GM21529 (cell line): ENCODE measurements around the gene ZNF497.
"Not testable (repeated sequence)": the region's sequence is repeated elsewhere in the genome, so short reads cannot be mapped to it uniquely, and the experiment has no call there.

Experiments used
- ATAC-seq: cut with Tn5 transposase; IDR thresholded peaks from one replicate; pipeline ENCODE4 v1.9.1; 2021; ENCODE audit not compliant: unreplicated experiment

The ZNF497 gene

DNA sequence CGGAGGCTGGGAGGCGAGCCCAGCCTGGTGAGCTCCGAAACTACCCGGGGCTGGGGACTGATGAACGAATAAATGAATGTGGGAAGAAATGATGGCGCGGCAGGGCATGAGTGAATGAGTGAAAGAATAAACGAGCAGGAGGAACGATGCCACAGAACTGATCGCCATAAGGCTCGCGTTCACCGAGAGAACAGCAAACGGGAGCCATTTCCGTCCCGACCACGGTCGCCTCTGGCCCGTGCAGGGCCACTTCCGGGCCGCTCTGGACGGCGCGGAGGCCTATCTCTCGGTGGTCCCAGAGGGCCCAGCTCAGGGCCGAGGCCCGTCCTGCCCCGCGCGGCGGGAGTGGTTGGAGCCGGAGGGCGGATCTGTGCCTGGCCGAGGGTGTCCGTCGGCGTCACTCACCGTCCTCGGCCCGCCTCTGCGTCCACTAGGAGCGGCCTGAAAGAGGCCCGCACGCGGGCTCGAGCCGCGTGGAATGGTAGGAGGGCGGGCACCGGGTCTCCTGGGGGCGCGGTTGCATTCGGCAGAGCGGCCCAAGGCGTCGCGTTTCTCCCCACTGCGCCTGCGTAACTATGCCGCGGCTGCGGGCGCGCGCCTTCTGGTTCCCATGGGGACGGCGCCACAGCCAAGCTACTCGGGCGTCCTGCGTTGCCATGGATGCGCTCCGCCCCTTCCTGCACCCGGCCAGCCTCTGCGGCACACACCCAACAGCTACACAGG lies at the start of gene ZNF497:
TSS of gene ZNF497 (minus strand) at position 480 of the 723 bp plus-strand sequence. CDS start 5,116 bp downstream, outside the sequence.
- ATAC-seq = peak; percentile 80

DNA sequence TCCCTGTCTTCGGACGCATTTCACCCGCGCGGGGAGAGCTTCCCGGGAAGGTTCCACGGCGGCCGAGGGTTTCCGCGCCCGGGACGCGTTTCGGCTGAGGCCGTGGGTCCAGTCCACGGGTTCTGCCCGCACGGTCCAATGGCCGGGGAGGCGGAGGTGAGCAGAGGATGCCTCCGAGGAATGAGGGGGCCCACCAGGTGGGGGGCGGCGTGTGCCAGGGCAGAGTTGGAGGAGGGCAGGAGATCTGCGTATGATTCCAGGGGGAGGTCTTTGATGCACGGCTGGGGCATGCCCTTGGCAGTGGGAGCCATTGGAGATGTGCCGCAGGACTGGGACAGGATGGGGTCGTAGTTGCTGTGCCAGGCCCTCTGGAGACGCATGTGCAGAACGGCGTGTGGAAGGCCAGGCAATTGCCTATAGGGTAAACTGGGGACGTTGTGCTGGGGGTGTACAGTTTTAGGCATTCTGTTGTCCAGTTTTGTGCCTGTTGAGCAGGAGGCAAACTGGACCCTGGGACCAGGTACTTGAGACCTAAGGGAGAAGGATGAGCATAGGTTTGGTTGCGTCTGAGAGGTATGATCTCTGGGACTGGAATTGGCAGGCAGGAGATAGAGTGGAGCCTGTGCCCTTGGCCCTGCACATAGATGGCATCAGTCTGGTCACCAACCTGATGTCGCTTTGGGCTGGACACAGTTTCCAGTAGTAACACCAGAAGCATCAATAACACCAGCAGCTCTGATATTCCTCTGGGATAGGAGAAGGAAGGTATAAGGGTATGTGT lies 46.6 kb upstream of the ZNF497 start:
- no peak for ATAC-seq

DNA sequence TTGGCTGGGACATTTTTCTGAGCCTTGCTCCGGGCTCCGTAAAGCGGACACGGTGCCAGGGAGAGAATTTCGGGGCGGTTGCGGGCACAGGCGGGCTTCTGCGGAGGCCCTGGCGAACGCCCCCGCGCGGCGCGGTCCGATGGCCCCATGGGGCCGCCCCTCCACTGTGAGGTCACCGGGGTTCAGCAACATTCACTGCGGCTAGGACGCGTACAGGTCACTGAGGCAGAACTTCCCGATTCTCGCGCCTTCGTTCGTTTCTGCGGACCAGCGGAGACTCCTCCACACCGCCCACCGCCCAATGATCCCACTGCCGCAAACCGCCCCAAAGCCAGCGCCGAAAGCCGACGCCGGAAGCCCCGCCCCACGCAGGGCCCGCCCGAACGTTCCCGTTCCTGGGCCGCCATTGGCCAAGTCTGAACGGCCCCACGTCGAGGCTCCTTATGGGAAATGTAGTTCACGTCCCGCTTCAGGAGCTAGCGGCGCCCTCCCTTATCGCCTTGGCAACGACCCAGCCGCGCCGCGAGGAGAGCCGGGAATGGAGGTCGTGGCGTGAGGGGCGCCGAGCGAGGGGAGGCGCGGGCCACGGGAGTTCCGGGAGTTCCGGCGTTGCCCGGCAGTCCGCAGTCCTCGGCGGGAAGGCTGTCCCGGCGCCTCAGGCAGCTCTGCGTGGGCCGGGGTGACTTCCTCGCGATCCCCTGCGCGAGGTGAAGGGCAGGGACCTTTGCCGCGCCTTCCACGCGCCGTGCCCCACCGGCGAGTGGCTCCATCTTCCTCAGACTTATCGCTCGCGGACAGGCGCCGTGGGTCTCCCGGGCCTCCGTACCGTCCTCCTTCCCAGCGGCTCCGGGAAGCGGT lies 45.8 kb upstream of the ZNF497 start, which contains the start of gene ZNF584:
TSS of gene ZNF584 (plus strand) at position 498 of the 858 bp plus-strand sequence. CDS start 499 bp downstream, outside the sequence.
- ATAC-seq = peak; percentile 91

DNA sequence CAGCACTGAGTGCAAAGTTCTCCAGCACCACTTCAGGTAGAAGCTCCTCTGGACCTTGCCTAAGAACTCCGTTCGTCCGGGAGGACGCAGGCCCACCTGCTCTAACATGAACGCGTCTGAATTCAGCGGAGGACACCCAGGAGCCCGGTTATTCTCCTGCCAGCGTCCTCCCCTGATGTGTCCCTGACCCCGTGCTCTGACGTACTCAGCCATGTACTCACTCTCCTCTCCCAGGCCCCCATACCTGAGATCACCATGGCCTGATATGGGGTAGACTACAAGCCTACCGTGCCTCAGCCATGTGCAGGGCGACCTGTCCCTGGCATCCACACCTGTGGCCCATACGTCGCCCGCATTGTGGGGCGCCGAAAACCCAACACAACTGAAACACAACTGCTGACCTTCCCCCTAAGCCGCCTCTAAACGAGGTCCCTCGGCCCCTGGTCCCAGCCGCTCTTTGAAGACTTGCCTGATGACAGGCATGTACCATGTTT lies 45.2 kb upstream of the ZNF497 start:
- ATAC-seq = no peak

DNA sequence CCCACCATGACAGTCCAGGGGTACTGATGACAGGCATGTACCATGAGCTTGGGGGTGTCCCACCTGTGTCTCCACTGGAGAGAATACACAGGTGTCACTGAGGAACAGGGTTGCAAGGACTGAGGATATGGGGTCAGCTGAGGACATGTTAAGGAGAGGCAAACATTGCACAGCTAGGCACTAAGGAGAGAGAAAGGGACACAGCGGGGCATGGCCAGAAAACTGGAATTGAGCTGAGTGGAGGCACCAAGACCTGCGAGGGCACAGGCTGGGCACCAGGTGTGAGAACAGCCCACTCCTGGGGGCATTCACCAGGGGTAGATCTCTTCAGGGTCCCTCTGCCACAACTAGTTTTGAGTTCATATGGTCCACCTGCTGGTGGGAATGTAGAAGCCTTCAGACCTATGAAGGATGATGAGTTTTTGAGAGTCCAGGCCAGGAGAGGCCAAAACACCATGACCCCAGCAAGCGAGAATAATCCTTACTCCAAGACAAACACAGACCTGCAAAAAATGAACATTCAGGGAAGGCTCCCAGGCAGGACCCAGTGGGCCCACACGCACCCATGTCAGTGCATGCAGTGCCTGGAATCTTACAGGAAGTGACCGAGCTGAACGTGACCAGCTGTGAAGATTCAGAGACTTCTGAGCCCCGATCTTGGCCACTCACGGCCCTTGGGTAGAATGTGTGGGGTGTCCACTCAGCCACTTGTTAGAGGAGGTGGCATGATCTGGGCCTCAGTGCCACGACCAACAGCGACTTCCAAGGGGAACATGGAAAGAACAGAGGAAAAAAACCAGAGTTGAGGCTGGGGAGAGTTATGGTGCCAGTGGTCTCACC lies 44.5 kb upstream of the ZNF497 start:
- no peak for ATAC-seq

DNA sequence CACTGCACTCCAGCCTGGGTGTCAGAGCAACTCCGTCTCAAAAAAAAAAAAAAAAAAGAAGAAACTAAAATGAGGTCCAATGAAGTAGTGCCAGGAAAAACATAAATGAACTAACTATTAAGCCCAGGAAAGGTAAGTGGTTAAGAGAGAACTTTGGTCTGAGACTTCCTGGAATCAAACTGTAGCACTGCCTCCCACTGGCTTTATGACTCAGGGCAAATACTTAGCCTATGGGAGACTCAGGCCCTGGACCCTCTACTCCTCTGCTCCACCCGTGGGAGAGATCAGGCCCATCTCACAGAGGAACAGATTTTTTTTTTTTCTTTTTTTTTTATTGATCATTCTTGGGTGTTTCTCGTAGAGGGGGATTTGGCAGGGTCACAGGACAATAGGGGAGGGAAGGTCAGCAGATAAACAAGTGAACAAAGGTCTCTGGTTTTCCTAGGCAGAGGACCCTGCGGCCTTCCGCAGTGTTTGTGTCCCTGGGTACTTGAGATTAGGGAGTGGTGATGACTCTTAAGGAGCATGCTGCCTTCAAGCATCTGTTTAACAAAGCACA lies 41.4 kb upstream of the ZNF497 start:
- ATAC-seq = not testable (repeated sequence)

DNA sequence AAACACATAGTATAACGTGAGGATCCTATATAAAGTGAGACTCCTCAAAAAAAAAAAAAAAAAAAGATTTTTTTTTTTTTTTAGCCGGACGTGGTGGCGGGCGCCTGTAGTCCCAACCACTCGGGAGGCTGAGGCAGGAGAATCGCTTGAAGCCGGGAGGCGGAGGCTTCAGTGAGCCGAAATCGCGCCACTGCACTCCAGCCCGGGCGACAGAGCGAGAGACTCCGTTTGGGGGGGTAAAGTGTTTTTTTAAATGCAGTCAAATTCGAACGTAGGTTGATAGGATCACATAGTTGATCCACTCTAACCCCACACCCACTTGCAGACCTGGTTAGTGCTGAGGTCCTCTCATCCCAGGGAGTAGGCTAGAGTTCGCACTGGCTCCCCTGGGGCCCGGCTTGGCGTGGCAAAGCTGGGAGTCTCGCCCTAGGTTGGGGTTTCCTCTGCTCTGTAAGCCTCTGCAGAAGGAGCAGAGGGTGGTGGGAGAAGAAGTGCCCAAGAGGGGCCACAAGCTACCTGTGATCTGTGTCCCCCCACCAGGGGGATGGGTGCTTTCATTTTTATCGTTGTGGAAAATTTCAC lies 39.4 kb upstream of the ZNF497 start:
- no peak for ATAC-seq

DNA sequence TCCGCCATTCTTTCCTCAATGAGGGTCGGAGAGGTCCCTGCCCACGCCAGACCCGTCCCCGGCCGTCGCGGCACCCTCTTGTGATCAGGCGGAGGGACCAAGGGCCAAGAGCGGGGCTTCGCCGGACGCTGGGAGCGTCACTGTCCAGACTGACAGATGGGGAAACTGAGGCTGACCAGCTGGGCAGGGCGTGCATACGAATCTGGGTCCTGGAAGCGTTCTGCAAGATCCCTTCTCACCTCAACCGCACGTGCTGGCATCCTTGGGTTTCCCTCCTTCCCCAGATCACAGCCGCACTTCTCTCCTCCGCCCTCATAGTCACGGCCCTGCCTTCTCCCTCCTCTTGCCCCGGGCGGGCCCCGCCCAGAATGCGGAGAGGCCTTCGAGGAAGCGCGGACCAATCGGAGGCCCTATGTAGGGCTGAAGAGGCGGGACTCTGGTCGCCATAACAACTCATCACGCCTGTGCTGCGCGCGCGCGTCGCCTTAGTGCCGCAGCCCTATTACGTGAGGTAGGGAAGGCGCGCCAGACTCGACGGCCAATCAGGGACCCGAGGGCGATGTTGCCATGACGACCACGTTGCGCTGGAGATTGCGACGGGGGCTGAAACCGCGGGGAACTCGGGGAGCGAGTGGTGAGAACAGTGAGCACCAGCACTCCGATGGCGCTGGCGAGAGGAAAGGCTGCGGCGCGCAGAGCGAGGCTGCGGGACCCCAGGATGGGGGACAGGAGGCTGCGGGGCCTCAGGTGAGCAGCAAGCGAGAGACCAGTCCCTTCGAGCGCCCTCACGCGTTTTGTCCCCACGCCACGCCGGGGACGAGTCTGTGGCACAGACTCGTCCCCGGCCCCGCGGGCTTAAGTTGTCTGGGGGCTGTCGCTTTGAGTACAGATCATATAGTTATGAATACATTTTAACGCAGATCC lies 38.6 kb upstream of the ZNF497 start:
- peak; percentile 97 for ATAC-seq

DNA sequence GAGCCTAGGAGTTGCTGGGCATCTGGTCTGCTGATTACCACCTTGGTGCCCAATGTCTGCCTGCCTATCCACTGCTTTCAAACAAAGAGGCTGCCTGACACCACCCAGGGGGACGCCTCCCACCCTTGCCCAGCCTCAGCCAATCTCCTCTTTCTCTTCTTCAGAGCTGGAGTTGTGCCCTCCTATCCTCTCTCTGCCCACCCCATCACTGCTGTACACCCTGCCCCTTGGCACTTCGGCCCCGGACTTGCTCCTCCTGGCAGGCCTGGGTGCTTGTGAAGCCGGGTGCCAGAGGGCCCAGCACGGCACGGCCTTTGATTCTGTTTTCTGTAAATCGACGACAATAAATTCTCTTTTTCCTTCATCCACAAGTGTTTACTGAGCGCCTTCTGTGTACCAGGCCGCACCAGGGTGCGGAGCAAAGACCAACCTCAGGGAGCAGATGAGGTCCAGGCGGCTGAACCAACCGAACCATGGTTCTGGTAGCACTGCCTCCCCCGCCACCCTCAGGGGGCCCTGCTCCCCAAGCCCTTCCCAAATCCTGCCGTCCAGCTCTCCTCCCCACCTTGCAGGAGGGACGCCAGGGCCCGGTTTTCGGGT lies 37.9 kb upstream of the ZNF497 start:
- no peak for ATAC-seq

DNA sequence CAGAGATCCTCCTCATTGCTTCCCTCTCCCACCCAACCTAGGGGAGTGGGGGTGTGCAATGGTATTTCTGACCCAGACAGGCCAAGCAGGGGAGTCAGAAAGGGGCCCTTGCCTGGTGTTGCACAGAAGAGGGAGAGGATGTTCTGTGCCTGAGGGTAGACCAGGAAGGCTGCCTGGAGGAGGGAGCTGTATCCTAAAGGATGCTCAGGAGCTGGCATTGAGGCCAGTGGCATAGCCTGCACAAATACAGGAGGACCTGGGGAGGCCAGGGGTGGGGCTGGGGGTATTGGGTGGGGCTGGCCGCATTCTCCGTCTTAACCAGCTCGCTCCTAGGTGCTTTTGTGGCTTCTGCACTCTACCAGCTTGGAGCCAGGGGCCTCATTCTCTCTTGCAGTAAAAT lies 37.4 kb upstream of the ZNF497 start:
- ATAC-seq = no peak

DNA sequence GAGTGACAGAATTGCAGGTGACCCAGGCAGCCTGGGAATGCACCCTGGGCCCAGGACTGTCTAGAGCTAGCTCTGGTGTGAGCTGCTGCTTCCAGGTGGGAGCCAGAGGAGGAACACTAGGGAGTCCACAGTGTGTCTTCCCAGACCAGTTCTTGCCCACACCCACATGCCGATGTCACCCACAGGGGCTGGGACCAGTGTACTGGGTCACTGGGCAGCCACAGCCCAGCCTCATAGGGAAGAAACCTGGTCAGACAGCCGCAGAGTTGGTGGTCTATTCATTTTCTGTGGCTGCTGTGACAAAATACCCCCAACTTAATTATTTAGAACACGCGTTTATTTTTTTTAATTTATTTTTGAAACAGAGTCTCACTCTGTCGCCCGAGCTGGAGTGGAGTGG lies 36.0 kb upstream of the ZNF497 start:
- no peak for ATAC-seq

DNA sequence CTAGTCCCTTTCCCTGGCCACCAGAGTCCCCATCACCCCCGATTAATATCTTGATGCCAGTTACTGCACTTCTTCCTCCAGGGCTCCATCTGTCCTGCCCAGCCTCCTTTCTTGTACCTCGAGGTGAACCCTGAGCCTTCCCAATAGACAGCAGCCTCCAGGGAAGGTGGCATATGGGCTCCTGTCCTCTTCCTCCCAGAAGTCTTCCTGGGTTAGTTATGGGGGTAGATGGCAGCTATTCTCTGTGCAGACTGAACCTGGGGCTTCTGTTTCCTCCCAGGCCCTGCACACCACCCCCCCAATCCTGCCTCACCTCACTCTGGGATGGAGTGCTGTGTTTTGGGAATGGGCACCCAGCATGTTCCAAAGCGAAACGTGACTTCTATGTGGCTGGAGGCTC lies 35.5 kb upstream of the ZNF497 start:
- no peak for ATAC-seq

DNA sequence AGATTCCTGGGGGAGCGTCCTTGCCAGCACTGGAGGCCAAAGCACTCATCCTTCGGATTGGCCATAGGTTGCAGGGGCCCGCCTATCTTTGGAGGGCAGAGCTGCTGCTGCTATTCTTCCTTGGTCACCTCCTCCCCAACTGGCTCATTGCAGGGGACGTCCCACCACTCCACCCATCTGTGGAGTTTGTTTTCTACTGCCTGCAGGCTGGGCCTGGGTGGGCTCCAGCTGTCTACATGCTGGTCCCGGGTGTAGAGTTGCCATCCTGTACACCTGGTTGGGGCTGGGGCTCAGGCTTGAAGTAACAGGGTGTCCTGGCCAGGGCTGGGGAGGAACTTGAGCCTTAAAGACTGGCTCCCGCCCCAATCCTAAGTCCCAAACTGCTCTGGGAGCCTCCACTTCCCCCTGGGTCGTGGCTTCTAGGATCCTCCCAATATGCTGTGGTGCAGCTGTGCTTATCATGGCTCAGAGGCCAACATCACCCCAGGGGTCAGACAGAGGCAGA lies 35.0 kb upstream of the ZNF497 start:
- no peak for ATAC-seq

DNA sequence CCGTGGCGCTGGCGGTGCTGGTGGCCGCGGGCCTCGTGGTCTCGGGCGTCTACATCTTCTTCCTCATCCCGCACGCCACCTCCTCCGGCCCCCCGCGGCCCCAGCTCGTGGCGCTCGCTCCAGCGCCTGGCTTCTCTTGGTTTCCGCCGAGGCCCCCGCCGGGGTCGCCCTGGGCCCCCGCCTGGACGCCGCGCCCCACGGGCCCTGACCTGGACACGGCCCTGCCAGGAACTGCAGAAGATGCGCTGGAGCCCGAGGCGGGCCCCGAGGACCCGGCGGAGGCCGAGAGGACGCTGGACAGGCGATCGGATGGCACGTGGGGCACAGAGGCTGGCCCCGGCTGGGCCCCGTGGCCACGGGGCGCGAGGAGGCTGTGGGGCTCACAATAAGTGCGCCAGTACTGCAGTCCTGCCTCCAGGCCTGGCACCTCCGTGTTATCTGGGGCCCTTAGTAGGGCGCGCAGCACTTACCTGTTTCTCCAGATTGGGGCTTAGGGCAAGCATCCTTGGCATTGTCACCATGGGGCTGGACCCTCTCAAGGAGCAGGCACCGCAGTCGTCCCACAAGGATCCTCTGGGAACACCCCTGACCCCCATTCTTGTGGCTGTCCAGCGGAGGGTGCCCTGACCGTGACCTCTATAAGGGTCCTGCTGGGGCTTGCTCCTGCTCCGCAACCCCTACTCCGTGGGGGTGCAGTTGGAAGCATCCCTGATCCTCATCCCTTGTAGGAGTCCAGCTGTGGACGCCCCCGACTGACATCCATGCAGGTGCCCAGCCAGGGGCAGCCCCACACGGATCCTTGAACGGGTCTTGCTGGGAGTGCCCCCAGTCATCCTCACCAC lies 34.4 kb upstream of the ZNF497 start:
- ATAC-seq = no peak

DNA sequence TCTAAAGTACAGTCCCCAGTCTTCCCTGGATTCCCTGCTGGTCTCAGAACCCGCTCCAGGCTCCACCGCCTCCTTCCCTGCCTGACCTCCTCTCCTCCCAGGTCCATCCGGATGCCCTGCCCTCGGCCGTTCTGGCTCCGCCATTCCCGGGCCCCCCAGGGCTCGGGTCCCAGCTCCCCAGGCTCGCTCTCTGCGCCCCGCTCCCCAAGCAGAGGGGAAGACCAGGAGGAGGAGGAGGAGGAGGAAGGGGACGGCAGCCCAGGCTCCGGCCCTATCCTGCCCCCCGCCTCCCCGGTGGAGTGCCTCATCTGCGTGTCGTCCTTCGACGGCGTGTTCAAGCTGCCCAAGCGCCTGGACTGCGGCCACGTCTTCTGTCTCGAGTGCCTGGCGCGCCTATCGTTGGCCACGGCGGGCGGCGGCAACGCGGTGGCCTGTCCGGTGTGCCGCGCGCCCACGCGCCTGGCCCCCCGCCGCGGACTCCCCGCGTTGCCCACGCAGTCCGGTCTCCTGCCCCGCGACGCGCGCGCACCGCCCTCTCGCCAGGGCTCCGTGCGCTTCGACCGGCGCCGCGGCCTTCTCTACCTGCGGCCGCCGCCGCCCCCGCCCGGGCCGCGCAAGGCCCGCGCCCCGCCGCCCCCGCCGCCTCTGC lies 33.6 kb upstream of the ZNF497 start:
- ATAC-seq = no peak

DNA sequence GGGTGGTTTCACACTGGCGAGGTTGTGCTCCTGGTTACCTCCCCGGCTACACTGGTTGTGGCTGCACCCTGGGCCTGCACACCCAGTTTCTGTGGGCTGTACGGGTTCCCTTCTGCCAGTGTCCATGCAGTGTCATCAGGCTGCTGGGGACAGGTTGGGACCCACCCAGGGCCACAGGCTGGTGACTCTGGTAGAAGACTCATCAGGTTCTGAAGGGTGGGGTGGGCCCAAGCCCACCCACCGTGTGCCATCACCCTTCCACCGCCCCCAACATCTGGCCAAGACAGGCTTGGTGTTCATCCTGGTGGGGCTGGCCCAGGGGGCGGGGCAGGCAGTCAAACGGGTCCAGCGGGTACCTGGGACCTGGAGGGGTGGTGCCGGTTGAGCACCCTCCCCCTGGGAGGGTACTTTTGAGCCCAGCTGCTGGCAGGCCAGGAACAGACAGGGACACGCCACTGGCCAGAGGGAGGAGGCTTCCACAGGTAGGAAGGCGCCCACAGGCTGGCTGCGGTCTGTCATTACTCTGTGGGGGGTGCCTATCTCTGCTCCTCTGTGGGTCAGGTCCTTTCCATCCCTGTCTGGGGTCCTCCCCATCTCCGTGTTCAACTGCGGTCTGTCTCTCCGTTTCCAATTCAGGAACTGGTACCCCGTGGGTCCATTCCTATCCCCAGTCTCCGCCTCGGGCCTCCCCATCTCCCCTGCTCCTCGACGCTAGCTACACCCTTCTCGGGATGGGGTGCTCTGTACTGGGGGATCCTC lies 32.8 kb upstream of the ZNF497 start, which contains the start of gene RNF225:
TSS of gene RNF225 (plus strand) at position 437 of the 759 bp plus-strand sequence. CDS start 434 bp downstream, outside the sequence.
- no peak for ATAC-seq
